Epithelial cell of alveolus of lung (primary cell): ENCODE results near the gene FOXB1. TPM values are rescaled to one million over a fixed set of nuclear protein-coding genes. Genes with fewer than 3 reads are reported as not detected.

Experiments used
- total RNA-seq: library from RNA; depleted of rRNA; stranded (reverse); fragments of >200 nt; gene quantifications from 2 replicates; pipeline ENCODE4 v1.2.1, GENCODE V29; 2015

FOXB1 gene
- not detected in 2 replicates for total RNA-seq

DNA sequence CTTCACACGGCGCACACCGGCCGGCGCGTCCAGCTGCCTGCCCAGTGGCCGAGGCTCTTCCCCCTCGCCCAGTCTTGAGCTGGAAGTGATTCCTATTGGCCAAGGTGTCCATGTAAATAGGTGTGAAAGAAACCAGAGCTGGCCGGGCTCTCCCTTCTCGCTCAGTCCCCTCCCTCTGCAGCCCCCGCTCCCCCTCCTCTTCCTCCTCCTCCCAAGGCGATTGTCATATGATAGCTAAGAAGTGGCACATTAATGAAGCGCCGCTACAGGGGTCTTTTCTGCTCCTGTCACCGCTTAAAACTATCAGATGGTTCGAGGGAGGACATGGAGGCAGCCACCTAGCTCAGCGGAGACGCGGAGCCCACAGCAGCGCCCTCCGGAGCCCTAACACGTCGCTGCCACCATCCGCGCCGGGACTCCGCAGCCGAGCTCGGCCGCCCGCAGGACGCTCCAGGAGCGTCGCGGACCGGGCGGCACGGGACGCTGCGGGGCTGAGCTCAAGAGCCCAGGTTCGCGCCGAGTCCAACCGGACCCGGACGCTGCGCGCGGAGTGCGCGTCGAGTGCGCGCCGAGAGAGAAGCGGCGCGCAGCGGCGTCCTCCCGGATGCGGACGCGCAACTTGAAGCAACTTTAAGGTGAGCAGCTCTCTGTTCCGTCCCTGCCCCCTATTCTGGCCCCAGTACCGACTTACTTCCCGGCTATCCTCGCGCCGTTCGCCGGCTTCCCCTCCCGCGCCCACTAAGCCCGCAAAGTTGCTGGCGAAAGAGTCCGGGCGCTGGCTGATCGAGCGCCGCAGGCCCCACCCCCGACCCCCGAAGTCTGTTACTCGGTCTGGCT lies at the start of gene FOXB1:
FOXB1 (plus strand) TSS at position 303 of the 837 bp plus-strand sequence. CDS start 653 bp downstream, outside the sequence.

